Epithelial cell of proximal tubule (primary cell): ENCODE measurements around the gene RAP1A. TPM values are rescaled to one million over a fixed set of nuclear protein-coding genes. Genes with fewer than 3 reads are reported as not detected.
A peak's percentile ranks its signal among the peaks of the same experiment; 100 is the strongest.
"Not testable (repeated sequence)": the region's sequence is repeated elsewhere in the genome, so short reads cannot be mapped to it uniquely, and the experiment has no call there.

Experiments used
- DNase-seq: peaks from one replicate; pipeline ENCODE4 v3.0.0-alpha.2; 2011; ENCODE audit warnings: low read depth
- H3K4me3 ChIP-seq: 2 replicates; pipeline ENCODE4 v1.5.1; 2011; ENCODE audit warnings: low read depth, mild to moderate bottlenecking, low read length
- CTCF ChIP-seq: conservative IDR thresholded peaks from 2 replicates; pipeline ENCODE4 v1.5.1; 2012; ENCODE audit warnings: low read depth, mild to moderate bottlenecking, low read length
- total RNA-seq: library from RNA; depleted of rRNA; stranded (reverse); fragments of >200 nt; gene quantifications from 2 replicates; pipeline ENCODE4 v1.2.3, GENCODE V29; 2015

RAP1A gene
- total RNA-seq, 1 donor from 2014 or later: 25.7 TPM

DNA sequence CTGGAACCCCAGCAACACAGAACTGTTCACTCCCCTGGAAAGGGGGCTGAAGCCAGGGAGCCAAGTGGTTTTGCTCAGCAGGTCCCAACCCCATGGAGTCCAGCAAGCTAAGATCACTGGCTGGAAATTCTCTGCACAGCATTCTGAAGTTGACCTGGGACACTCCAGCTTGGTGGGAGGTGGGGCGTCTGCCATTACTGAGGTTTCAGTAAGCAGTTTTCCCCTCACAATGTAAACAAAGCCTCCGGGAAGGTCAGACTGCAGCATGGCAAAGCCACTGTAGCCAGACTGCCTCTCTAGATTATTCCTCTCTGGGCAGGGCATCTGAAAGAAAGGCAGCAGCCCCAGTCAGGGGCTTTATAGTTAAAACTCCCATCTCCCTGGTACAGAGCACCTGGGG, 60.0 kb downstream of the RAP1A start:
- H3K4me3 ChIP-seq: no peak overlapping the region
- no peak for DNase-seq
- no peak for TF ChIP-seq CTCF

DNA sequence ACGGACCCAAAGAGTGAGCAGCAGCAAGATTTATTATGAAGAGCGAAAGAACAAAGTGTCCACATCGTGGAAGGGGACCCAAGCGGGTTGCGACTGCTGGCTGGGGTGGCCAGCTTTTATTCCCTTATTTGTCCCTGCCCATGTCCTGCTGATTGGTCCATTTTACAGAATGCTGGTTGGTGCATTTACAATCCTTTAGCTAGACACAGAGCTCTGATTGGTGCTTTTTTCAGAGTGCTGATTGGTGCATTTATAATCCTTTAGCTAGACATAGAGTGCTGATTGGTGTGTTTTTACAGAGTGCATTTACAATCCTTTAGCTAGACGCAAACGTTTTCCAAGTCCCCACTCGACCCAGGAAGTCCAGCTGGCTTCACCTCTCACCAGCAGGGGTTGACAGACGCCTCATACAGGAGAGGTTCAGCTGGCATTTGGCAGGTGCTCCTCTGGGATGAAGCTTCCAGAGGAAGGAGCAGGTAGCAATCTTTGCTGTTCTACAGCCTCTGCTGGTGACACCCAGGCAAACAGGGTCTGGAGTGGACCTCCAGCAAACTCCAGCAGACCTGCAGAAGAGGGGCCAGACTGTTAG, 60.7 kb downstream of the RAP1A start:
- H3K4me3 ChIP-seq, DNase-seq: not testable (repeated sequence)

GRCh38 chr1:111685293-111686153, 65.9 kb downstream of the RAP1A start:
- not testable (repeated sequence) for H3K4me3 ChIP-seq, DNase-seq

GRCh38 chr1:111690306-111690617, 70.7 kb downstream of the RAP1A start:
- TF ChIP-seq CTCF: no peak
- H3K4me3 ChIP-seq: no peak overlapping the region
- DNase-seq: peak; percentile 70

DNA sequence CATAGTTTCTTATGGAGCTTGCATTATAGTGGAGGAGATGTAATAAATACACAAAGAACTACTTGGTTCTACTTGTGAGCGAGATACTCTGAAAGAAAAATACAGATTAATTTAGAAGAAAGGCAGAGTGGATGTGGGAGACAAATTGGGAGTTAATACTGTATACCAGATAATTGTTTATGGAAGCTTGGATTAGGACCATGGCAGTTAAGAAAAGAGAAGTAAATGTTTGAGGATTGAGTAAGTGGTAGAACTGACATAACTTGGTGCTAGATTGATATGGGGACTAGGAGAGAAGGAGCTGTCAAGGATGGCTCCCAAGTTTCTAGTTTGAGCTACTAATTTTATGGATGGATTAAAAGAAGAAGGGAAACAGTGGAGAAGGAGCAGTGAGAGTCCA, 72.3 kb downstream of the RAP1A start:
- no peak for TF ChIP-seq CTCF

DNA sequence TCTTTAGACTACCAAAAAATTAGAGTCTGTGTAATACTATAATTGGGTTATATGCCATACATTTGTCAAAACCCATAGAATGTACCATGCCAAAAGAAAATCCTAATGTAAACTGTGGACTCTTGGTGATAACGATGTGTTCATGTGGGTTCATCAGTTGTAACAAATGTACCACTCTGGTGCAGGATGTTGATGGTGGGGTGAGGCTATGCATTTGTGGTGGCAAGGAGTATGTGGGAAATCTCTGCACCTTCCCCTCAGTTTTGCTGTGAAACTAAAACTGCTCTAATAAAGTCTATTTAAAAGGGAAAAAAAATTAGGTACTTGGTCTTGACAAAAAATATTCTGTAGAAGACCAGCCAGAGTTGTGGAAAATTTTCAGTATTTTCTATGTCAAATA, 76.2 kb downstream of the RAP1A start:
- no peak for TF ChIP-seq CTCF
- DNase-seq: no peak
- no peak overlapping the region for H3K4me3 ChIP-seq

More for the DNA sequence above, 72.3 kb downstream of the RAP1A start:
- H3K4me3 ChIP-seq: no peak overlapping the region
- DNase-seq: no peak

DNA sequence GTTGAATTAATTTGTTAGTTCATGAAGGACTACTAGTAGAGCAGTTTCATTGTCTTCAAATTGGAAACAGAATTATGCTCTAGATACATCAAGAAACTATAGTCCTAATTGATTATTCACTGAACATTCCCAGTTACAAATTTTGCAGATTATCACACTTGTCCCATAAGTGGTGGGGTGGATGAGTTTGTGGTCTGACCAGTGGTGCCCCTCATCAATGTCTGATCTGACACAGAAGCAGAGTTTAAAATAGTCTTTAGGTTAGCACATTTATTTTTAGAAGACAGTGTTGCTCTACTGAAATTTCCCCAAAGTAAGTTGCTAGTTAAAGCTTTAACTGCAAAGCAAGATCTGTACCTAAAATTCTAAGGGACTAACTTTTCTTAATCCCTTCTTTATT, 76.7 kb downstream of the RAP1A start:
- no peak overlapping the region for H3K4me3 ChIP-seq
- DNase-seq: no peak
- TF ChIP-seq CTCF: no peak

DNA sequence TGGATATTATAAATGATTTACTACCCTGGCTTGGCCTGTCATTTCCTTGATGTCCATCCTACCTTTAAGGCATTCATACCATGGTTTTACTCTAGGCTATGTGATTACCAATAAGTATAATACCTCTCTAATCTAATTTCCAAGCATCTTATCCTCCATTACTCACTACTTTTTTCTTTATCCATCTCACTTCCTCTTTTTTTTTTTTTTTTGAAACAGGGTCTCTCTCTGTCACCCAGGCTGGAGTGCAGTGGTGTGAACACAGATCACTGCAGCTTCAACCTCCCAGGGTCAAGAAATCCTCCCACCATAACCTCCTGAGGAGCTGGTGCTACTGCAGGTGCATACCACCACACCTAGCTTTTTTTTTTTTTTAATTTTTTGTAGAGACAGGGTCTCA, 79.7 kb downstream of the RAP1A start:
- no peak overlapping the region for H3K4me3 ChIP-seq
- DNase-seq: no peak
- no peak for TF ChIP-seq CTCF
